Type B pancreatic cell (in vitro differentiated cells): Measurements from ENCODE around the gene LALBA. TPM values are rescaled to one million over a fixed set of nuclear protein-coding genes. Genes with fewer than 3 reads are reported as not detected.
A peak's percentile ranks its signal among the peaks of the same experiment; 100 is the strongest.

Experiments used
- DNase-seq: peaks from one replicate; pipeline ENCODE4 v3.0.0; 2021; ENCODE audit warnings: mixed read lengths; ENCODE audit not compliant: unreplicated experiment; ENCODE audit errors: extremely low spot score
- H3K27ac Mint-ChIP-seq: 2 replicates; pipeline ENCODE4 v1.8.0; 2021; ENCODE audit warnings: mild to moderate bottlenecking, mixed read lengths
- H3K27me3 Mint-ChIP-seq: 2 replicates; pipeline ENCODE4 v1.8.0; 2021; ENCODE audit warnings: mixed read lengths
- H3K36me3 Mint-ChIP-seq: 2 replicates; pipeline ENCODE4 v1.8.0; 2021; ENCODE audit warnings: mixed read lengths
- H3K4me1 Mint-ChIP-seq: one replicate; pipeline ENCODE4 v1.8.0; 2021; ENCODE audit warnings: mixed read lengths; ENCODE audit not compliant: unreplicated experiment
- H3K4me3 Mint-ChIP-seq: 2 replicates; pipeline ENCODE4 v1.8.0; 2021; ENCODE audit warnings: mild to moderate bottlenecking, mixed read lengths
- H3K9me3 Mint-ChIP-seq: 2 replicates; pipeline ENCODE4 v1.8.0; 2021; ENCODE audit warnings: mixed read lengths
- long read RNA-seq: library from polyadenylated mRNA; unstranded; transcript quantifications from one replicate; pipeline ENCODE4 v2.0.0, GENCODE V29; 2020
- total RNA-seq: library from RNA; stranded (reverse); gene quantifications from 2 replicates; pipeline ENCODE4 v1.2.1, GENCODE V29; 2021; ENCODE audit warnings: low replicate concordance
- TF ChIP-seq, protein P1 (sequence below): fragments of 200-600 bp; sonication (generic); conservative IDR thresholded peaks from 2 replicates; pipeline ENCODE4 v1.5.0; 2021; ENCODE audit warnings: antibody characterized with exemption, mild to moderate bottlenecking

LALBA gene
- not detected in 2 replicates for total RNA-seq
- long read RNA-seq: 0 reads

DNA sequence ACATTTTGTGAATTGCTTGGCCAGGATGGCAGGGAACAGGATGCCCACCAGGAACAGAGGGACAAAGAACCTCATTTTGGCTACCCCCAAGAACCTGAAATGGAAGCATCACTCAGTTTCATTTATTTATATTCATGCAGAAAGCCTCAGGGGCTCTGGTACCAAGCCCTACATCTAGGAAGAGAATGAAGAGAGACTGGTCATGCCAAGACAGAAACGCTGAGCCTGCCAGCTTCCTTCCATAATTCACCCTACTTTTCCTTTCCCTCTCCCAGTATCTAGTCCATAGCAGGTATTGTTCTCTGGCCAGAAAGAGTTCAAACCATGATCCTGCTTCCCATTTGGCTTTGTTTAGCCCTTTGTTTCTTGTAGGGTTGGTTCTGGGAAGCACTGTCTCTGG, at the start of gene LALBA:
Gene LALBA (minus strand): TSS at position 101 of the 400 bp plus-strand sequence. CDS start 26 bp downstream, at position 75.
- Mint-ChIP-seq H3K36me3 (no peaks in the 10 kb centered on the region), H3K9me3 (no peaks in the 10 kb centered on the region), H3K4me1 (no peaks in the 10 kb centered on the region), H3K27me3 (peaks cover 34% of the 10 kb centered on the region), H3K4me3 (no peak within 1 kb of the TSS), H3K27ac (no peak within 1 kb of the TSS)
- no peak for DNase-seq
- TF ChIP-seq, protein P1, sequence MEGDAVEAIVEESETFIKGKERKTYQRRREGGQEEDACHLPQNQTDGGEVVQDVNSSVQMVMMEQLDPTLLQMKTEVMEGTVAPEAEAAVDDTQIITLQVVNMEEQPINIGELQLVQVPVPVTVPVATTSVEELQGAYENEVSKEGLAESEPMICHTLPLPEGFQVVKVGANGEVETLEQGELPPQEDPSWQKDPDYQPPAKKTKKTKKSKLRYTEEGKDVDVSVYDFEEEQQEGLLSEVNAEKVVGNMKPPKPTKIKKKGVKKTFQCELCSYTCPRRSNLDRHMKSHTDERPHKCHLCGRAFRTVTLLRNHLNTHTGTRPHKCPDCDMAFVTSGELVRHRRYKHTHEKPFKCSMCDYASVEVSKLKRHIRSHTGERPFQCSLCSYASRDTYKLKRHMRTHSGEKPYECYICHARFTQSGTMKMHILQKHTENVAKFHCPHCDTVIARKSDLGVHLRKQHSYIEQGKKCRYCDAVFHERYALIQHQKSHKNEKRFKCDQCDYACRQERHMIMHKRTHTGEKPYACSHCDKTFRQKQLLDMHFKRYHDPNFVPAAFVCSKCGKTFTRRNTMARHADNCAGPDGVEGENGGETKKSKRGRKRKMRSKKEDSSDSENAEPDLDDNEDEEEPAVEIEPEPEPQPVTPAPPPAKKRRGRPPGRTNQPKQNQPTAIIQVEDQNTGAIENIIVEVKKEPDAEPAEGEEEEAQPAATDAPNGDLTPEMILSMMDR: no peak

DNA sequence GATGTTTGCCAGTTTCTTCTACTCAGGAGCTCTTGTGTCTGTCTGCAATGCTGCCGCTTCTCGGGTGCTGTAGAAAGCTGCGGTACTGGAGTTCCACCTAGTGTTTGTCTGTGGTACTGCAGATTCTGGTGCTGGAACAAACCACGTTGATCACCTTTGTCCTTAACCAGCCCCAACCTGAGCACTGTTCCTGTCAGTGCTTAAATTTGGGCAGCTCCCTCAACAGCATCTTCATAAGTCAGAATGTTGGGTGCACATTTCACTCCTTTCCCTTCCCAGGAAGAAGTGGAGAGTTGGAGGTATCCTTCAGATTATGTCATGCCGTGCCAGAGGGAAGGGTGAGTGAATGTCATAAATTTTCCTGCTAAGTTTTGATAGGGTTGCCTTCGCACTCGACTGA, 48.7 kb upstream of the LALBA start:
- Mint-ChIP-seq H3K4me1 (peaks cover 3% of the 10 kb centered on the region), H3K4me3 (no peak overlapping the region), H3K36me3 (no peaks in the 10 kb centered on the region), H3K27ac (no peak overlapping the region), H3K27me3 (peaks cover 23% of the 10 kb centered on the region), H3K9me3 (no peaks in the 10 kb centered on the region)
- TF ChIP-seq, protein P1: peak; percentile 96
- no peak for DNase-seq

DNA sequence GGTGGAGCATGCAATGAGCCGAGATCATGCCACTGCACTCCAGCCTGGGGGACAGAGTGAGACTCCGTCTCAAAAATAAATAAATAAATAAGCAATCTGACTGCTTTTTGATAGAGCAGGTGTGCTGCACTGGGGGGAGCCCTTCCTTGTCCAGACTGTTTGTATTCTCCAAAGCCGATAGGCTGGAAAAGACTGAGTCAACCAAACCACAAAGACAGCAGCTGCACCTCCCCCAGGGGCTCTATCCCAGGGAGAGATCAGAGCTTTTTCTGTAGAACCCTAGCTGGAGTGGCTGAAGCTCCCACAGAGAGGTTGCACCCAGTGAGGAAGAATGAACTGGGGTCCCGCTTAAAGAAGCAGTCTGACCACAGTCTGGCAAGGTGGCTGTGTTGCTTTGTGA, 45.8 kb upstream of the LALBA start:
- no peak for DNase-seq
- peaks cover 9% of the 10 kb centered on the region for H3K9me3 Mint-ChIP-seq
- TF ChIP-seq, protein P1: no peak
- peaks cover 3% of the 10 kb centered on the region for H3K4me1 Mint-ChIP-seq
- no peaks in the 10 kb centered on the region for H3K36me3 Mint-ChIP-seq
- no peak overlapping the region for H3K4me3 Mint-ChIP-seq
- no peak overlapping the region for H3K27ac Mint-ChIP-seq
- H3K27me3 Mint-ChIP-seq: peaks cover 16% of the 10 kb centered on the region

DNA sequence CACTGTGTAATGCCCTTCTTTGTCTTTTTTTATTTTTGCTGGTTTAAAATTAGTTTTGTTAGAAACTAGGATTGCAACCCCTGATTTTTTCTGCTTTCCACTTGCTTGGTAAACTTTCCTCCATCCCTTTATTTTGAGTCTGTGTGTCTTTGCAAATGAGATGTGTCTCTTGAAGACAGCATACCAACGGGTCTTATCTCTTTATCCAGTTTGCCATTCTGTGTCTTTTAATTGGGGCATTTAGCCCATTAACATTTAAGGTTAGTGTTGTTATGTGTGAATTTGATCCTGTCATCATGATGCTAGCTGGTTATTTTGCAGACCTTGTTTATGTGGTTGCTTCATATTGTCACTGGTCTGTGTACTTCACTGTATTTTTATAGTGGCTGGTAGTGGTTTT, 43.5 kb upstream of the LALBA start:
- Mint-ChIP-seq H3K27ac (no peak overlapping the region), H3K4me3 (no peak overlapping the region), H3K4me1 (no peaks in the 10 kb centered on the region), H3K36me3 (no peaks in the 10 kb centered on the region), H3K9me3 (peaks cover 9% of the 10 kb centered on the region), H3K27me3 (peaks cover 9% of the 10 kb centered on the region)
- no peak for DNase-seq
- TF ChIP-seq, protein P1: no peak

DNA sequence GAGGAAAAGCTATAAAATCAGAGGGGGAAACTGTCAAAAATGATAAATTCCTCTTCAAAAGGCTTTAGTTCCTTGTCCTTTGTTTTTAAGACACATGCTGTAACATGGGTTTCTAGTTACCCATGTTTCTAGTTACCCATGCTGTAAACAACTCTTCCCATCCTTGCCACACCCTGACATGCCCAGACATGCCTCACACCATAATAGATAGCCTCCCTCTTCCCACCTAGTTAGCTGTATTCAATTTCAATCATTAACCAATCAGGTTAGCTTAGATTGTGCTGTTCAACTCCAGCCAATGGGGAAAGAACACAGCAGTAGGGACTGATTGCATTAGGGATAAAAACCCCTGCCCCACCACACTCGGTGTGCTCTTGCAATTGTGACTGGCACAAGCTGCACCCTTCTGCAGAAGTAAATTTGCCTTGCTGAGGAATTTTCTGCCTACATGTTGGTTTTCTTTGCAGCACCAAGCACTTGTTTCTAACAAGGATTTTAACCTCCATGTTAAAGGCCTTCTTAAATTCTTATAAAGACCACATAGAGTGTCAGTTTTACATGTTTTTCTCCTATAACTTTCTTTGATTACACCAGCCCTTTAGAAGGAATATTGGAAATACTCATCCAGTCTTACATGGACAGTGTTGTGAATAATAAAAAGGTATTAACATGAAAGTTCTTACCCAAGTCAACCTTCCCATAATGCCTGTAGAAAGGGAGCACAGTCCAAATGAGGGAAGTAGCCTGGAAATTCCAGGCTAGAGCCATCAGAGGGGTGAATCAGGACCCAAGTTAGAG, 32.5 kb upstream of the LALBA start:
- DNase-seq: no peak
- H3K4me3 Mint-ChIP-seq: no peak overlapping the region
- TF ChIP-seq, protein P1: no peak
- peaks cover 18% of the 10 kb centered on the region for H3K27me3 Mint-ChIP-seq
- H3K27ac Mint-ChIP-seq: peak overlapping the region; percentile 13
- H3K9me3 Mint-ChIP-seq: peaks cover 11% of the 10 kb centered on the region
- H3K4me1 Mint-ChIP-seq: no peaks in the 10 kb centered on the region
- H3K36me3 Mint-ChIP-seq: no peaks in the 10 kb centered on the region
